ENCODE results near the gene UBE2U. TPM values are rescaled to one million over a fixed set of nuclear protein-coding genes. Genes with fewer than 3 reads are reported as not detected.

The UBE2U gene
- total RNA-seq, 1 experiment from 2014 or later: not detected

GRCh38 chr1:64304823-64305222, 101.4 kb downstream of the UBE2U start:
- H3K27ac ChIP-seq (ENCODE audit: low read depth, low read length): no peak overlapping the region
- H3K9me3 ChIP-seq (ENCODE audit: control insufficient read depth in 1 of 2, insufficient read depth in 1 of 2, low read depth in 1 of 2, low read length in 2 of 2): no peaks in the 10 kb centered on the region
- BruUV-seq (replicated peaks): no TSS peak
- no peaks in the 10 kb centered on the region for H4K20me1 ChIP-seq (ENCODE audit: insufficient read depth)
- no peaks in the 10 kb centered on the region for H3K27me3 ChIP-seq (ENCODE audit: insufficient read depth, low read length)
- H3K4me3 ChIP-seq (replicated peaks in 1 of 2; ENCODE audit: low read depth in 1 of 2, low read length in 2 of 2): no peak overlapping the region
- TF ChIP-seq CTCF (IDR thresholded peaks at IDR 0.05 in 2 of 3, conservative IDR thresholded peaks at IDR 0.05 in 1 of 3; ENCODE audit: borderline replicate concordance in 1 of 3, insufficient read depth in 1 of 3, low read depth in 2 of 3, low read length in 2 of 3) (no peak), REST (IDR thresholded peaks at IDR 0.05; ENCODE audit: low read depth) (no peak), TCF7L2 (IDR thresholded peaks at IDR 0.05; ENCODE audit: borderline replicate concordance, extremely low read depth, insufficient read depth, insufficient read length) (no peak), SRF (IDR thresholded peaks at IDR 0.05; ENCODE audit: low read depth) (no peak), JUND (IDR thresholded peaks at IDR 0.05) (no peak), FOSL1 (IDR thresholded peaks at IDR 0.05; ENCODE audit: low read depth) (no peak), EZH2 (IDR thresholded peaks at IDR 0.05) (no peak), ZFX (IDR thresholded peaks at IDR 0.05) (no peak), ELF1 (IDR thresholded peaks at IDR 0.05; ENCODE audit: borderline replicate concordance, low read depth) (no peak), POLR2A (IDR thresholded peaks at IDR 0.05; ENCODE audit: borderline replicate concordance, extremely low read depth, insufficient read depth, insufficient read length) (no peak), POLR2AphosphoS5 (IDR thresholded peaks at IDR 0.05; ENCODE audit: low read depth, low read length) (no peak), SP1 (IDR thresholded peaks at IDR 0.05; ENCODE audit: low read depth) (no peak), CEBPB (IDR thresholded peaks at IDR 0.05; ENCODE audit: low read depth) (no peak), ZBTB33 (IDR thresholded peaks at IDR 0.05; ENCODE audit: extremely low read depth, insufficient replicate concordance, low read length) (no peak), CBX3 (IDR thresholded peaks at IDR 0.05; ENCODE audit: low read depth) (no peak), RAD21 (IDR thresholded peaks at IDR 0.05; ENCODE audit: low read depth) (no peak), SIN3A (IDR thresholded peaks at IDR 0.05; ENCODE audit: low read depth) (no peak), EZH2phosphoT487 (IDR thresholded peaks at IDR 0.05; ENCODE audit: borderline replicate concordance) (no peak), YY1 (IDR thresholded peaks at IDR 0.05; ENCODE audit: extremely low read depth, insufficient replicate concordance, low read depth, low read length) (no peak)
- H3K79me2 ChIP-seq (ENCODE audit: insufficient read depth, low read length): no peaks in the 10 kb centered on the region
- H3K4me2 ChIP-seq (ENCODE audit: low read length): no peak overlapping the region
- DNase-seq (ENCODE audit: low read depth, low spot score) (no peak), ATAC-seq (no peak)
- no peaks in the 10 kb centered on the region for H3K4me1 ChIP-seq (ENCODE audit: control insufficient read depth in 1 of 2, insufficient read depth in 2 of 2, low read length in 2 of 2)
- ChIA-PET RAD21 (ENCODE audit: low non-redundant PET in 1 of 2, low total read pairs in 2 of 2, uncharacterized antibody in 2 of 2, unreplicated experiment in 2 of 2) (no interaction called here), POLR2A (no interaction called here), CTCF (no interaction called here)
- no peak overlapping the region for H3K9ac ChIP-seq (ENCODE audit: low read length)
- H3K36me3 ChIP-seq (ENCODE audit: control insufficient read depth in 1 of 2, insufficient read depth in 2 of 2, low read length in 2 of 2): no peaks in the 10 kb centered on the region
- intact Hi-C loops (cut with micrococcal nuclease): no loop called here
- no peaks in the 10 kb centered on the region for H3K9me2 ChIP-seq (ENCODE audit: insufficient read depth)
- H2AFZ ChIP-seq (ENCODE audit: low read depth, low read length, poor library complexity, severe bottlenecking): no peak overlapping the region
